ENCODE results near the gene EXOSC5. TPM values are rescaled to one million over a fixed set of nuclear protein-coding genes. Genes with fewer than 3 reads are reported as not detected.

Gene EXOSC5
- total and polyA plus RNA-seq, 2 donors (not counting 1 experiment from before 2014, with no cell fraction given), result 14.1 to 41.4 TPM

DNA sequence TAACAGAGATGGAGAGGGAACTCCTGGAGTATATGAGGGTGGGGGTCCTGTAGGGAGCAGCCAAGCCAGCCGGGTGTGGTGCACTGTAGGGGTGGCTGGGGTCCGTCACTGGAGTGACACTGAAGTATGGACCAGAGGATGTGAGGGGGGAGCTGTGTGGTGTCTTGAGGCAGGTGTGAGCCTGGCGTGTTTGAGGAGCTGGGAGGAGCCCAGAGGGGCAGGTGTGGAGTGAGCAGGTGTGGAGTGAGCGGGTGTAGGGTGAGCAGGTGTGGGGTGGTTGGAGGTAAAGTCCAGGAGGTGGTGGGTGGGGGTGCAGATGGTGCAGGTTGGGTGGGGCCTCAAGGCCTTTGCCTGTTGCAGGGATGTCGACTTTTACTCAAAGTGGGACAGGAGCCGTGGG lies 24.2 kb upstream of the EXOSC5 start:
- TF ChIP-seq, protein P1, sequence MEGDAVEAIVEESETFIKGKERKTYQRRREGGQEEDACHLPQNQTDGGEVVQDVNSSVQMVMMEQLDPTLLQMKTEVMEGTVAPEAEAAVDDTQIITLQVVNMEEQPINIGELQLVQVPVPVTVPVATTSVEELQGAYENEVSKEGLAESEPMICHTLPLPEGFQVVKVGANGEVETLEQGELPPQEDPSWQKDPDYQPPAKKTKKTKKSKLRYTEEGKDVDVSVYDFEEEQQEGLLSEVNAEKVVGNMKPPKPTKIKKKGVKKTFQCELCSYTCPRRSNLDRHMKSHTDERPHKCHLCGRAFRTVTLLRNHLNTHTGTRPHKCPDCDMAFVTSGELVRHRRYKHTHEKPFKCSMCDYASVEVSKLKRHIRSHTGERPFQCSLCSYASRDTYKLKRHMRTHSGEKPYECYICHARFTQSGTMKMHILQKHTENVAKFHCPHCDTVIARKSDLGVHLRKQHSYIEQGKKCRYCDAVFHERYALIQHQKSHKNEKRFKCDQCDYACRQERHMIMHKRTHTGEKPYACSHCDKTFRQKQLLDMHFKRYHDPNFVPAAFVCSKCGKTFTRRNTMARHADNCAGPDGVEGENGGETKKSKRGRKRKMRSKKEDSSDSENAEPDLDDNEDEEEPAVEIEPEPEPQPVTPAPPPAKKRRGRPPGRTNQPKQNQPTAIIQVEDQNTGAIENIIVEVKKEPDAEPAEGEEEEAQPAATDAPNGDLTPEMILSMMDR (IDR thresholded peaks at IDR 0.05), result no peak
- TF ChIP-seq EZH2 (IDR thresholded peaks at IDR 0.05; ENCODE audit: borderline replicate concordance, insufficient read depth, low read depth, low read length, poor library complexity, severe bottlenecking), result no peak
- POLR2A ChIA-PET, result no interaction called here

DNA sequence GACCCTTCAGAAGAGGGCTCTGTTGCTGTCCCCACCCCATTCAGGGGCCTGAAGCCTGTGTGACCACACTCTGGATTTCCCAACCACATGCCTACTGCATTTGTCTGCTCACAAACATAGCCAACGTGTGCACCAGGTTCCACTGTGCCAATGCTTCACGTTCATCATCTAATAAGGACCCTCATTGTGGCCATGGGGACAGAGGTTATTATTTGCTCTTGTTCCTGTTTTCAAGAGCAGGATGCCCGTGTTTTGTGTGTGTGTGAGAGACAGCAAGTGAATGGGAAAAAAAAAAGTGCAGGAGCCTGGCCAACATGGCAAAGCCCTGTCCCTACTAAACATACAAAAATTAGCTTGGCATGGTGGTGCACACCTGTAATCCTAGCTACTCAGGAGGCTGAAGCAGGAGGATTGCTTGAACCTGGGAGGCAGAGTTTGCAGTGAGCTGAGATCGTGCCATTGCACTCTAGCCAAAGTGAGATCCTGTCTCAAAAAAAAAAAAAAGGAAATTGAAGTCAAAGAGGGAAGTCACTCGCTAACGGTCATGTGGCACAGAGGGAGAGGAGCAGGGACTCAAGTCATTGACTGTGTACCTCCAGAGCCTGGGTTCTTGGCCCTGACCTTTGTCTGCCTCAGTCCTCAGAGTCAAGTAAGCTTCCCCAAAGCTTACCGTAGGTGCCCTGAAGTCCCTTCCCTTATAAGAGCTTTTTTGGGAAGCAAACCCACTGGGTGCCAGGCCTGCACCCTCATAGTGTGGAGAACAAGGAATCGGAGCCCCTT lies 23.1 kb upstream of the EXOSC5 start:
- no peaks in the 10 kb centered on the region for H3K4me1 Mint-ChIP-seq
- H3K4me3 Mint-ChIP-seq, result no peak overlapping the region
- DNase-seq, result no peak
- peaks cover 14% of the 10 kb centered on the region for H4K20me1 ChIP-seq (ENCODE audit: control insufficient read depth, insufficient read depth, low read length, poor library complexity, severe bottlenecking)
- peaks cover 0 to 66% of the 10 kb centered on the region in 2 experiments for H3K36me3 ChIP-seq (replicated peaks in 1 of 2; ENCODE audit: control extremely low read depth in 1 of 2, control insufficient read depth in 1 of 2, extremely low read depth in 1 of 2, insufficient read depth in 2 of 2, low read length in 1 of 2)
- TF ChIP-seq, protein P1 (IDR thresholded peaks at IDR 0.05), result no peak
- no peak for TF ChIP-seq EZH2 (IDR thresholded peaks at IDR 0.05; ENCODE audit: borderline replicate concordance, insufficient read depth, low read depth, low read length, poor library complexity, severe bottlenecking)
- no peaks in the 10 kb centered on the region for H3K9me3 ChIP-seq (ENCODE audit: control extremely low read depth in 1 of 3, control insufficient read depth in 2 of 3, insufficient read depth in 1 of 3, low read length in 2 of 3)
- H3K27me3 Mint-ChIP-seq, result no peaks in the 10 kb centered on the region
- no peak overlapping the region for H3K4me3 ChIP-seq (ENCODE audit: control extremely low read depth in 1 of 5, extremely low read depth in 1 of 5, insufficient read depth in 1 of 5, low read depth in 2 of 5, low read length in 4 of 5)
- H3K27ac Mint-ChIP-seq, result no peak overlapping the region
- WGBS (ENCODE audit: insufficient coverage), result 37% methylated on average over 6 of the region's 8 CpGs
- H2AFZ ChIP-seq (ENCODE audit: insufficient read depth, low read depth, low read length, poor library complexity, severe bottlenecking), result no peak overlapping the region
- ChIA-PET POLR2A (no interaction called here), CTCF (interaction anchor here (0.7 to 1.8 kb wide), 3 partner anchors 30 to 160 kb away, joined by 3 to 4 read pairs (median 3); no protein-coding TSS in a partner anchor)
- no peak overlapping the region for H3K9ac ChIP-seq (ENCODE audit: low read length)
- H3K9me3 Mint-ChIP-seq (ENCODE audit: insufficient read depth), result no peaks in the 10 kb centered on the region
- ATAC-seq (ENCODE audit: low read depth), result no peak
- H3K4me2 ChIP-seq (replicated peaks; ENCODE audit: low read depth, low read length, poor library complexity, severe bottlenecking), result no peak overlapping the region
- H3K27me3 ChIP-seq (replicated peaks in 1 of 4; ENCODE audit: control extremely low read depth in 1 of 4, control insufficient read depth in 3 of 4, insufficient read depth in 4 of 4, low read length in 3 of 4), result no peaks in the 10 kb centered on the region
- H3K4me1 ChIP-seq (ENCODE audit: control insufficient read depth in 2 of 2, insufficient read depth in 2 of 2, low read length in 2 of 2), result no peaks in the 10 kb centered on the region
- peaks cover 10% of the 10 kb centered on the region for H3K79me2 ChIP-seq (ENCODE audit: control insufficient read depth, insufficient read depth, low read length)
- intact Hi-C loops (cut with micrococcal nuclease), result no loop called here
- H3K27ac ChIP-seq (ENCODE audit: low read length in 2 of 2), result no peak overlapping the region

More for the DNA sequence above, 24.2 kb upstream of the EXOSC5 start:
- peaks cover 5% of the 10 kb centered on the region for H3K79me2 ChIP-seq (ENCODE audit: control insufficient read depth, insufficient read depth, low read length)
- CTCF ChIA-PET, result interaction anchor here (1.5 kb wide), 1 partner anchor 142 kb away, joined by 3 read pairs; no protein-coding TSS in a partner anchor
- H3K4me1 Mint-ChIP-seq, result no peaks in the 10 kb centered on the region
- no peak overlapping the region for H2AFZ ChIP-seq (ENCODE audit: insufficient read depth, low read depth, low read length, poor library complexity, severe bottlenecking)
- H3K27me3 ChIP-seq (replicated peaks in 1 of 4; ENCODE audit: control extremely low read depth in 1 of 4, control insufficient read depth in 3 of 4, insufficient read depth in 4 of 4, low read length in 3 of 4), result no peaks in the 10 kb centered on the region
- H3K27ac Mint-ChIP-seq, result no peak overlapping the region
- H3K9ac ChIP-seq (ENCODE audit: low read length), result no peak overlapping the region
- H3K4me3 Mint-ChIP-seq, result no peak overlapping the region
- H3K9me3 Mint-ChIP-seq (ENCODE audit: insufficient read depth), result no peaks in the 10 kb centered on the region
- DNase-seq (no peak), ATAC-seq (ENCODE audit: low read depth) (no peak)
- no peak overlapping the region for H3K27ac ChIP-seq (ENCODE audit: low read length in 2 of 2)
- no peaks in the 10 kb centered on the region for H3K27me3 Mint-ChIP-seq
- peaks cover 14% of the 10 kb centered on the region for H4K20me1 ChIP-seq (ENCODE audit: control insufficient read depth, insufficient read depth, low read length, poor library complexity, severe bottlenecking)
- intact Hi-C loops (cut with micrococcal nuclease), result no loop called here
- H3K4me2 ChIP-seq (replicated peaks; ENCODE audit: low read depth, low read length, poor library complexity, severe bottlenecking), result no peak overlapping the region
- H3K4me1 ChIP-seq (ENCODE audit: control insufficient read depth in 2 of 2, insufficient read depth in 2 of 2, low read length in 2 of 2), result no peaks in the 10 kb centered on the region
- WGBS (ENCODE audit: insufficient coverage), result 97% methylated on average over 6 of the region's 6 CpGs
- no peak overlapping the region for H3K4me3 ChIP-seq (ENCODE audit: control extremely low read depth in 1 of 5, extremely low read depth in 1 of 5, insufficient read depth in 1 of 5, low read depth in 2 of 5, low read length in 4 of 5)
- H3K36me3 ChIP-seq (replicated peaks in 1 of 2; ENCODE audit: control extremely low read depth in 1 of 2, control insufficient read depth in 1 of 2, extremely low read depth in 1 of 2, insufficient read depth in 2 of 2, low read length in 1 of 2), result peaks cover 0 to 69% of the 10 kb centered on the region in 2 experiments
- no peaks in the 10 kb centered on the region for H3K9me3 ChIP-seq (ENCODE audit: control extremely low read depth in 1 of 3, control insufficient read depth in 2 of 3, insufficient read depth in 1 of 3, low read length in 2 of 3)
